B cell (primary cell): ENCODE data around the gene APLF. TPM values are rescaled to one million over a fixed set of nuclear protein-coding genes. Genes with fewer than 3 reads are reported as not detected.

Experiments
- ATAC-seq: fragments of 200-7000 bp; cut with Tn5 transposase; one replicate; pipeline ENCODE4 v1.10.0; 2021; ENCODE audit warnings: low read depth, mild to moderate bottlenecking, moderate number of reproducible peaks, moderate library complexity
- CTCF ChIA-PET: fragments of 350-600 bp; sonication (Branson Sonifier 250); formaldehyde crosslinking; loops from one replicate; lab custom pipeline; 2021; ENCODE audit warnings: antibody characterized with exemption, inconsistent platforms; lab: Charles Lee
- POLR2A ChIA-PET: fragments of 350-600 bp; sonication (Branson Sonifier 250); formaldehyde crosslinking; loops from one replicate; lab custom pipeline; 2021; ENCODE audit warnings: antibody characterized with exemption; lab: Charles Lee
- DNase-seq: peaks from one replicate; pipeline ENCODE4 v3.0.0; 2013
- H2AFZ ChIP-seq: 2 replicates; pipeline ENCODE4 v1.6.1; 2012; ENCODE audit warnings: mild to moderate bottlenecking, low read depth, low read length; ENCODE audit not compliant: insufficient read depth, poor library complexity, severe bottlenecking
- H3K27ac ChIP-seq, 2 donors: 1 replicate in 1 of 2; 2 replicates in 1 of 2; pipeline ENCODE4 v1.5.1; 2012 to 2013; ENCODE audit warnings: low read length in 2 of 2, mild to moderate bottlenecking in 2 of 2, moderate library complexity in 1 of 2
- H3K27me3 ChIP-seq, 4 experiments: fragments of 200-600 bp in 1 of 4; sonication (generic) in 1 of 4; replicated peaks in 1 of 4; 1 replicate in 2 of 4; 2 replicates in 2 of 4; pipeline versions ENCODE4 v1.6.1 to v1.7.0; 2013 to 2016; ENCODE audit warnings: low read length in 3 of 4, mild to moderate bottlenecking in 2 of 4, mixed read lengths in 1 of 4, moderate library complexity in 1 of 4; ENCODE audit not compliant: insufficient read depth in 4 of 4, control insufficient read depth in 3 of 4; ENCODE audit errors: control extremely low read depth in 1 of 4
- H3K36me3 ChIP-seq, 2 experiments: replicated peaks in 1 of 2; 1 replicate in 1 of 2; 2 replicates in 1 of 2; pipeline versions ENCODE4 v1.6.1 to v1.7.1; 2013; ENCODE audit warnings: low read length in 1 of 2; ENCODE audit not compliant: insufficient read depth in 2 of 2, control insufficient read depth in 1 of 2; ENCODE audit errors: control extremely low read depth in 1 of 2, extremely low read depth in 1 of 2
- H3K4me1 ChIP-seq, 2 donors: fragments of 200-600 bp in 1 of 2; sonication (generic) in 1 of 2; 1 replicate in 1 of 2; 2 replicates in 1 of 2; pipeline versions ENCODE4 v1.5.1 to v1.6.1; 2013 to 2017; ENCODE audit warnings: low read length in 2 of 2; ENCODE audit not compliant: control insufficient read depth in 2 of 2, insufficient read depth in 2 of 2
- H3K4me2 ChIP-seq: replicated peaks from 2 replicates; pipeline ENCODE3; 2012; ENCODE audit warnings: mild to moderate bottlenecking, low read depth, low read length; ENCODE audit not compliant: poor library complexity, severe bottlenecking
- H3K4me3 ChIP-seq, 5 experiments: fragments of 200-600 bp in 1 of 5; sonication (generic) in 1 of 5; 1 replicate in 3 of 5; 2 replicates in 2 of 5; pipeline versions ENCODE4 v1.5.1 to v1.7.0; 2011 to 2016; ENCODE audit warnings: low read length in 4 of 5, mild to moderate bottlenecking in 4 of 5, low read depth in 2 of 5, control low read depth in 1 of 5, moderate library complexity in 1 of 5; ENCODE audit not compliant: insufficient read depth in 1 of 5; ENCODE audit errors: control extremely low read depth in 1 of 5, extremely low read depth in 1 of 5
- H3K79me2 ChIP-seq: fragments of 200-600 bp; sonication (generic); one replicate; pipeline ENCODE4 v1.6.0; 2016; ENCODE audit warnings: low read length; ENCODE audit not compliant: control insufficient read depth, insufficient read depth
- H3K9ac ChIP-seq: fragments of 200-600 bp; sonication (generic); 2 replicates; pipeline ENCODE4 v1.6.1; 2017; ENCODE audit warnings: mild to moderate bottlenecking, low read length, moderate library complexity
- H3K9me3 ChIP-seq, 3 donors: one replicate each; pipeline versions ENCODE4 v1.6.1 to v1.7.1; 2013; ENCODE audit warnings: low read length in 2 of 3; ENCODE audit not compliant: control insufficient read depth in 2 of 3, insufficient read depth in 1 of 3; ENCODE audit errors: control extremely low read depth in 1 of 3
- H4K20me1 ChIP-seq: 2 replicates; pipeline ENCODE4 v1.6.0; 2012; ENCODE audit warnings: mild to moderate bottlenecking, low read length; ENCODE audit not compliant: insufficient read depth, control insufficient read depth, poor library complexity, severe bottlenecking
- H3K27ac Mint-ChIP-seq: one replicate; pipeline ENCODE4 v1.8.0; 2021; ENCODE audit warnings: mixed read lengths
- H3K27me3 Mint-ChIP-seq: one replicate; pipeline ENCODE4 v1.8.0; 2021; ENCODE audit warnings: mixed read lengths
- H3K4me1 Mint-ChIP-seq: one replicate; pipeline ENCODE4 v1.8.0; 2021; ENCODE audit warnings: mixed read lengths
- H3K4me3 Mint-ChIP-seq: one replicate; pipeline ENCODE4 v1.8.0; 2021; ENCODE audit warnings: mixed read lengths
- H3K9me3 Mint-ChIP-seq: one replicate; pipeline ENCODE4 v1.8.0; 2022; ENCODE audit warnings: mixed read lengths; ENCODE audit not compliant: insufficient read depth
- CTCF ChIP-seq: fragments of 200-600 bp; IDR thresholded peaks from one replicate; pipeline ENCODE4 v1.8.0; 2022; ENCODE audit warnings: antibody characterized with exemption, mild to moderate bottlenecking
- EZH2 ChIP-seq: IDR thresholded peaks from 2 replicates; pipeline ENCODE4 v1.6.1; 2012; ENCODE audit warnings: borderline replicate concordance, low read depth, mild to moderate bottlenecking, moderate library complexity, low read length; ENCODE audit not compliant: insufficient read depth, poor library complexity, severe bottlenecking
- WGBS: methylation state at CpG from one replicate; pipeline ENCODE4 v1.1.5; 2013; ENCODE audit warnings: missing lambda C conversion rate; ENCODE audit not compliant: insufficient coverage; 5-methylcytosine and 5-hydroxymethylcytosine counted together
- intact Hi-C: fragments of 100-400 bp; cut with micrococcal nuclease; formaldehyde crosslinking; loops from one replicate; pipeline ENCODE4 v1.10.0; 2022
- polyA plus RNA-seq: library from polyadenylated mRNA; depleted of rRNA; stranded (reverse); fragments of >200 nt; gene quantifications from 2 replicates; pipeline ENCODE4 v1.2.3, GENCODE V29; 2012
- total RNA-seq, 2 donors: library from RNA; stranded (reverse); fragments of 120-200 nt in 1 of 2; gene quantifications; 1 replicate in 1 of 2; 2 replicates in 1 of 2; pipeline versions ENCODE4 v1.2.3 to v1.2.4, GENCODE V29; 2013 to 2022

The APLF gene
- total and polyA plus RNA-seq, 2 donors (not counting 1 experiment from before 2014, with no cell fraction given) = 1.3 to 6.3 TPM

DNA sequence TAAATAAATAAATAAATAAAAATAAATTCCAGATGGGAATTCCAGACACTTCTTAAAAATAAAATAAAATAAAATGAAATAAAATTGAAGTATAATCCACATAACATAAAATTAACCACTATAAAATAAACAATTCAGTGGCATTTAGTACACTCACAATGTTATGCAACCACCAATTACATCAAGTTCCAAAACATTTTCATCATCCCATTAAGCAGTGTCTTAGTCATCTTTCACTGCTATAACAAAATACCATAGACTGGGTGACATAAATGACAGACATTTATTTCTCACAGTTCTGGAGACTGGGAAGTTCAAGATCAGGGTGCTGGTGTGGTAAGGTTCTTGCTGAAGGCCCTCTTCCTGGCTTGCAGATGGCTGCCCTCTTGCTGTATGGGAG, 153.4 kb downstream of the APLF start:
- TF ChIP-seq EZH2 (no peak), CTCF (no peak)
- Mint-ChIP-seq H3K27me3 (no peaks in the 10 kb centered on the region), H3K4me1 (no peaks in the 10 kb centered on the region), H3K9me3 (peaks cover 7% of the 10 kb centered on the region), H3K4me3 (no peak overlapping the region), H3K27ac (no peak overlapping the region)
- Histone ChIP-seq H3K36me3 (no peaks in the 10 kb centered on the region), H3K4me1 (no peaks in the 10 kb centered on the region), H3K27me3 (no peaks in the 10 kb centered on the region), H3K79me2 (no peaks in the 10 kb centered on the region), H3K27ac (no peak overlapping the region), H3K9ac (no peak overlapping the region), H3K4me2 (no peak overlapping the region), H3K9me3 (peaks cover 1 to 10% (median 2%) of the 10 kb centered on the region in 3 donors), H4K20me1 (no peaks in the 10 kb centered on the region), H2AFZ (no peak overlapping the region), H3K4me3 (no peak overlapping the region)
- ChIA-PET CTCF (no interaction called here), POLR2A (no interaction called here)
- no peak for ATAC-seq
- no peak for DNase-seq
- intact Hi-C loops = no loop called here

- Histone ChIP-seq H3K9ac (no peak overlapping the region), H2AFZ (no peak overlapping the region), H3K4me2 (no peak overlapping the region), H3K9me3 (peaks cover 1 to 10% (median 5%) of the 10 kb centered on the region in 3 donors), H3K36me3 (no peaks in the 10 kb centered on the region), H3K27ac (no peak overlapping the region), H3K79me2 (no peaks in the 10 kb centered on the region), H4K20me1 (no peaks in the 10 kb centered on the region), H3K4me1 (no peaks in the 10 kb centered on the region), H3K27me3 (no peaks in the 10 kb centered on the region), H3K4me3 (no peak overlapping the region)
- ChIA-PET POLR2A (no interaction called here), CTCF (no interaction called here)
- no peak for TF ChIP-seq CTCF
- no peak for TF ChIP-seq EZH2
- intact Hi-C loops = no loop called here
- H3K4me3 Mint-ChIP-seq = no peak overlapping the region
- no peaks in the 10 kb centered on the region for H3K4me1 Mint-ChIP-seq
- no peak overlapping the region for H3K27ac Mint-ChIP-seq
- DNase-seq = no peak
- WGBS = 100% methylated on average over 5 of the region's 6 CpGs
- H3K9me3 Mint-ChIP-seq = peaks cover 7% of the 10 kb centered on the region
- ATAC-seq = no peak
- no peaks in the 10 kb centered on the region for H3K27me3 Mint-ChIP-seq
Observed at GRCh38 chr2:68623820-68624219, 156.4 kb downstream of the APLF start.
